ENCODE data around the gene HCRTR1.

- TF ChIP-seq POLR2A (IDR thresholded peaks at IDR 0.05) (no peak), CTCF (IDR thresholded peaks at IDR 0.05) (no peak)
These were observed 34.2 kb upstream of the HCRTR1 start for GRCh38 chr1:31583082-31583994.

Measured in heart left ventricle (tissue), 13 donors.